CD4-positive, alpha-beta T cell treated with Interferon gamma for 1 hour (primary cell): ENCODE results near the gene HOXC11.

Experiments used
- DNase-seq: peaks from one replicate; pipeline ENCODE4 v3.0.0-alpha.2; 2020

Gene HOXC11

DNA sequence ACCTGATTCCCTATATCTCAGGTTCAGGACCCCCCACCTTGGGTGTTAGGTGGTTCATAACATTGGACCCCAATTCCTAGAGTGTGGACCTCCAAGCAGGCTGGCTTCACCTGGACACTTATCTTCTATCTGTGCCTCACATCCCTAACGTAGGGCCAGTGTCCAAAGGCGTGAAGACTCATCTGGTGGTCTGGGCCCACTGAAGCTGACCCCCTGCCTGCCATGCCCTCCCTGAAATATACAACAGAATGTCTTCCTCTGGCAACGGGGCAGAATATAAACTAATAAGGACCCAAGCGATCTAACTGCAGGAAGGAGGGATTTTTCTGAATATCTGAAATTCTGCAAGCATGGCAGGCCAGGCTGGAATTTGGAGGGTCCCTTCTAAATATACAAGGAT, 28.7 kb upstream of the HOXC11 start:
- DNase-seq = no peak

GRCh38 chr12:53944907-53945847, 27.7 kb upstream of the HOXC11 start:
- no peak for DNase-seq

DNA sequence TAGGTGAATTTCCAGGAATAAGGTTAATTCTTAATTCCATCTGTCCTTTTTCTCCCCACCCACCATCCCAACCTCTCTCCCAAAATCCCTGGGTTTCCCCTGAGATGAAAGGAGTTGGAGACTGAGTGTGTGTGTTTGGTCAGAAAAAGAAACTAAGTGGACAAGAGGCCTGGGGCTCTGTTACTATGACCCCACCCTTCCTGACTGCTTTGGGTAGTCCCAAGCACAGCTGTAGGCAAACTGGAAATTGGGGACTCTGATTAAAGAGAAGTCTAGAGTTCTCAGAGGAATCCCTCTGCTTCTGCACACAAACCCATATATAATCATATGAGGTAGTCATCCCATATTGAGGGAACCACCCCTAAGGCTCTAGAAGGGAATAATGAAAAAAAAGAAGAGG, 25.2 kb upstream of the HOXC11 start:
- DNase-seq = no peak

DNA sequence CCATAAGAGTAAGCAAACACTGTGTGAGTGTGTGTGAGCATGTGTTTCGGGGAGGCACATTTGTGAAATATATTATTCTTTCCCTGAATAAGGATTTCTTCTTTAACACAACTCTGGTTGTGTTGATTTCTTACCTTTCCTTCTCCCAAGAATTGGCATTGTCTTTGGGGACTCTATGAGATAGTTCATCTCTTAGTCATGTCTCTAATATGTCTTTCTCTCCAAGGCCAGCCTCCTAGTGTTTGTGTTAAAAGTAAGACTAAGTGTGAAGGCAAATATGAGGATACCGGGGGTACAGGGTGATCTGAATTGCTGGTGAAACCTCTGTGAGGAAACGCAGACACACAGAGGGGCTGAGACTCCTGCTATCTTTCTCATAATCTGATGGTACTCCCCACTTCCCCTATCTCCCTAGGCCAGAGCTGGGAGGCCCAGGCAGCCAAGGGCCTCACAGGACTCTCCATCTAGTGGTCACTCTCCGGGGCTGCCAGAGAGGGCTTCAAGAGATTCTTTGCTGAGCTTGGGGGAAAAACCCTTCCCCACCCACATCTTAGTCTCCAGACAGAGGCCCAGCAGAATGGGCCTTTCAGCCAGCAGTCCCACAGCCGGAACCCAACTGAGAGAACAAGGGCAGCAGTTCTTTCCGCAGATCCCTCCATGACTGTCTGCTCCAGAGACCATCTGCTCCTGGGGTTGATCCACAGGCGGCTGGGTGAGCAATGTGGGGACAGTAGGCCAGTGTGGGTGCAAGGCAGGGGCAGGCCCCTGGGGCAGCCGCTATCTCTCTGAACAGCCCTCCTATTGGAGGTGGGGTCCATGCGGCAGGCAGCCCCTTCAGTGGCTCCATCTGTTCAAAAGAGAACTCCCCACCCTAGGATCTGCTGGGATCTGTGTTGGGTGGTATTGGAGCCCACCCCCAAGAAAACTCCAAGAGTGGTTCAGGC, 24.0 kb upstream of the HOXC11 start:
- DNase-seq = no peak

DNA sequence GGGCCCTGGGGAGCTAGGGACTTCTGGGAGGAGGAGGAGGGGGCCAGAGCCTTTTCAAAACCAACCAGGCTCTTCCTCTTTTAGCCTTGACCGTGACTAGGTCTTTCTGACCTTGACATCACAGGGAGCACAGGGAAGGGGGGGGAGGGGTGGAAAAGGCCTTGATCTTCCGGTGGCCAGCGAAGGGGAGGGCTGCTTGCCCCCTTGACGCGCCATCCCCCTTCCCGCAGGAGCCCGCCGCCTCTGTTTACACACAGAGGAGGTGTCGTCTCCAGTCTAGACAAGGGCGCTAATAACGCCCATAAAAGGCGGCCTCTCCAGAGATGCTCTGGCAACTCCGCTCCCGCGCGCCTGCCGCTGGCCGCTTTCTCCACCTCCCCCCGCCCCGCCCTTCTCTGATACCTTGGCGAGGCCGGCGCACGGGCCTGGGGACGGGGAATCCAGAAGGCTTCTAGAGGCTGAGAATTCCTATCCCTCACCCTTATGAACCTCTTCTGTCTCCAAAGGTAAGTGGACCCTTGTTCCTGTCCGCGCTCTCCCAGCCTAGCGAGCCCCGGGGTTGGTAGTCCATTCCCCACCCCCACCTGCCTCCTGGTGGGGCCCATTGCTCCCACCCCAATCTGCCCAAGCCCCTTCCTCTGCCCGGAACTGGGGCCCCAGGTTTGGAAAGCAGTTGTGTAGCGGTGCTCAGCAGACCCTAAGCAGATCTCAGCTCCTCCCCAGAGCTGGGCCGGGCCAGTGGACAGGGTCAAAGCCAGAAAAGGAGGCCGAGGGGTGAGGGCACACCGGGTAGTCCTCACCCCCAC, 23.1 kb upstream of the HOXC11 start:
- DNase-seq = no peak

- no peak for DNase-seq
Measured at GRCh38 chr12:53950437-53950773, 22.5 kb upstream of the HOXC11 start.

GRCh38 chr12:53950789-53951576, 21.9 kb upstream of the HOXC11 start:
- DNase-seq = no peak

DNA sequence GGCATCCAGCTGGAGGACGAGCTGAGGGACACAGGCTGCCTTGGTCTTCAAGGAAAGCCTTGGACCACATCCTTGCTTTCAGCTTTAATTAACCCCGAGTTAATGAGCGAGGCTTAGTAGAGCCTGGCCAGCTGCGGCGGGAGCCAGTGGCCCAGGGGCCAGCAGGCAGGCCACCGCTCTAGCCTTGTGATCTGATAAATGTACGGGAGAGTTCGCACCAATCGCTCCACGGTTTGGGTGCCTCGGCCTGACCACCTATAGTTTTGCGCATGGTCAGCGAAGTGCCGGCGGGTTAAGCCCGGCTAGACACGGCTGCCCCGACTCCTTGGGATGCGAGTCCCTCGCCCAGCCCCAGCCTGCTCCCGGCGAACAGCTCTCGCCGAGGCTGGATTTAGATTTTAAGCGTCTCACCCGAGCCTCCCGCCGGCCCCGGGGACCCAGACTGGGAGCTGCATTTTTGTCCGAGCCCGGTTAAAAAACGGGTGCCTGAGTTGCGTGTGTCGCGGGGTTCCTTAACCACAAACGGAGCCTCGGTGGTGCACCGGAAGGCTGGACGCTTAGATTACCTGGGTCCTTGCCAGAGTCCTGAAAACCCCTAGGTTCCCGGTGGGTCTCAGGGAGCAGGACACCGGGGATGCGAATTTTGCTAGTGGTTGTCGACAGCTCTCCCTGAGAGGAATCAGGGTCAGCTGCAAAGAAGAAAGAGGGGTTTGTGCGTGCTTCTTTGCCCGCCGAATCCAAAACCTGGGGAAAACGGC, 21.2 kb upstream of the HOXC11 start:
- DNase-seq = no peak

GRCh38 chr12:53952335-53952694, 20.6 kb upstream of the HOXC11 start:
- no peak for DNase-seq

DNA sequence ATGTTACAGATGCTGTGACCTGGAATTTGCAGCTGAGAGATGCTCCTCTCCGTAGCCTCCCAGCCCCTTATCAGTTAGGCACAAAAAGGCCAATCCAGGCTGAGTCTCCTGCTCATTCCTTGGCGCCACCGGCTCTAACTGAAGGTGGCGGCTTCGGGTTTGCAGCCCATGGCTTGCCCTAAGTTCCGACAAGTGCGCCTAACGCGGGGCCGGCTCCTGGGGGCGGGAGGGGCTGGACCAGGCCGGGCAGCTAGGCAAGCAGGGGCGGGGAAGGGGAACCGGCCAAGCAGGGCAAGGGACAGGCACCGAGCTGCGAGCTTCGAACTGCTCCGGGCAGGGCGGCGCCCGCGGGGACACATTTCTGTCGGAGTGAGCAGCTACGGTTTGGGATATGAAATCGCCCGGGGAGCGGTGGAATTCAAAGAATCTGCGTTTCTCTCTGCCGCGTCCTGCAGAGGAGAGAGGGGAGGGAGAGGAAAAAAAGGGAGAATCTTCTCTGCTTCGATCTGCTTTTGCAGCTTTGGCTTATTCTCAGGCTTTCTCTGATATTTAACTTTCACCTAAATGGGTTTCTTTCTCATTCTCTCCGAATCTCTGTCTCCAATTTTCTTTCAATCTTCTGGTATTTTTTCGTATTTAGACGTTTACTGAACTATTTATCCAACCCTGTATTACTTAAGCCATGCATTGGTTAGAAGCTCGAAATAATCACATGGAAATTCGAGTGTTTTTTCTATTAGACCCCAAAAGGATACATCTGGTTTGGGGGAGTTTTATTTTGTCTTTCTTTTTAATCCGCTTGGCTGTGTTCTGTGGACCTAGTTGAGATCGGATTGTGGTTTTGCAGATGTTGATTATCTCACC, 19.8 kb upstream of the HOXC11 start:
- no peak for DNase-seq

DNA sequence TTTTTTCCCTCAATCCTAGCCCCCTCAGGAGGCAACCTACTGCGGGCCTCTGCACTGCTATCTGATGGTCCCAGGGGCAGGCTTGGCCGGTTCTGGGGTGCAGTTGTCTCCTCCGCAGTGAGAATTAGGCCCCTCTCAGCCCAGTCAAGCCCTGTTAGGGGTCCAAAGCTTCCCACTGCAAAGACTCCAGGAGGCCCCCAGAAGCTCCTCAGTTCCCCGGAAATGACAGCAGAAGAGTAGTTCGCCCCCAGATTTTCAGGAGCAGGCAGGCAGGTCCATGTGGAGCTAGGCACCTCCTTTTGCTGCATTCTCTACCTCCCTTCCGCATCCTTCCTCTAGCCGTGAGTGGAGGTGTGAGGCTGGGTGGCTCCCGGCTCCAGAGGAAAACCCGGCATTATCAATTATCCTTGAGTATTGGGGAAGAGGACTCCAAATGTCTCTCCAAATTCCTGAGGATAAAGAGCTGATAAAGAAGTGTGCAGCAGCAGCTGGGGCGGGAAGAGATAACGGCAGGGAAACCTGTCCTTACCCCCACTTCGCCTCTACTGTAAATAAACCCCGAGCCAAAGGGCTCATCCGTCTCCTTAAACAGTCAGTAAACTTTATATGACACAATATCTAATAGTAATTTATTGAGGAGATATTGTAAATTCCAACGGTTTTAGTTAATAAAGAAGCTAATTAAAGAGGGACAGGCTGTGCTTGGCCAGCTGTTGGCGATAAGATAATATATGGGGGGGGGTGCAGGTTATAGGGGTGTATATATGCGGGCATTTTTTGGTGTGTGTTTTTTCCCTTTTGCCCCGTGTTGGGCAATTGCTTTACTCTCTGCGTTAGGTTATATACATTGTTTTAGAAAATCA, 18.9 kb upstream of the HOXC11 start:
- DNase-seq = no peak

DNA sequence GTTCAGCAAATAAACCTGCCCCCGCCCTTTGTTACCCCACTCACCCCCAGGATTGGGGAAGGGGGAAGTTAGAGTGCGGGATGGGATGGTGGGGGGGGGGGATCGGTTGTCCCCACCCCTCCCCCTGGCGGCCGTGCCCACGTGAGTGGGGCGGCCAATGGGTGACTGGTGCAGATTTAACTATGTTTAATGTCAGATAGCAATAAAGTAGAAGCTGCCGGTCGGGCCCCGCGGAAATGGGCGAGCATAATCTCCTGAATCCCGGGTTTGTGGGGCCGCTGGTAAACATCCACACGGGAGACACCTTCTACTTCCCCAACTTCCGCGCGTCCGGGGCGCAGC, 18.3 kb upstream of the HOXC11 start, which contains the start of gene HOXC12:
Gene HOXC12 (plus strand): TSS at position 210 of the 342 bp plus-strand sequence. CDS start 27 bp downstream, at position 237.
- DNase-seq = no peak

GRCh38 chr12:53955036-53955775, 17.7 kb upstream of the HOXC11 start:
- no peak for DNase-seq

DNA sequence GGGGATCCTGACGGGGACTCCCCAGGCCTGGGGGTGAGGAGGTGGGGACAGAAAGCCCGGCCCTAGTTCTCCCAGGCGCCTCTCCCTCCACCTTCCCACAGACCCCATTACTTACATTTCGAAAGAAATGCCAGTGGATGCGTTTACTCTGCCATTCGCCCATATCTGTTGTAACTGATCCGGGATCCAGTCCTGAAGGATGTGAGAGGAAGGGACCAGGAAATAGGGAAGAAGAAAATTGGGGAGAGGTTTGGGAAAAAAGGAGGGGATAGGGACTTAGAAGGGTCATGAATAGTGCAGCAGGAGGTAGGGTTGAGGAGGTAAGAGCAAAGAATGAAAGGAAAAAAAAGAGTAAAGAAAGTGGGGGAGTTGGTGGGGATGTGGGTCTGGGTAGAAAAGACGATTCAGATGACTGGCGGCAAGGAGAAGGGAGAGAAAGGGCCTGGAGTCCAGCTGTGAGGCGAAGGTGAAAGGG, 17.1 kb upstream of the HOXC11 start:
- DNase-seq = no peak

- DNase-seq = no peak
Measured at GRCh38 chr12:53956251-53956887, 16.6 kb upstream of the HOXC11 start.

DNA sequence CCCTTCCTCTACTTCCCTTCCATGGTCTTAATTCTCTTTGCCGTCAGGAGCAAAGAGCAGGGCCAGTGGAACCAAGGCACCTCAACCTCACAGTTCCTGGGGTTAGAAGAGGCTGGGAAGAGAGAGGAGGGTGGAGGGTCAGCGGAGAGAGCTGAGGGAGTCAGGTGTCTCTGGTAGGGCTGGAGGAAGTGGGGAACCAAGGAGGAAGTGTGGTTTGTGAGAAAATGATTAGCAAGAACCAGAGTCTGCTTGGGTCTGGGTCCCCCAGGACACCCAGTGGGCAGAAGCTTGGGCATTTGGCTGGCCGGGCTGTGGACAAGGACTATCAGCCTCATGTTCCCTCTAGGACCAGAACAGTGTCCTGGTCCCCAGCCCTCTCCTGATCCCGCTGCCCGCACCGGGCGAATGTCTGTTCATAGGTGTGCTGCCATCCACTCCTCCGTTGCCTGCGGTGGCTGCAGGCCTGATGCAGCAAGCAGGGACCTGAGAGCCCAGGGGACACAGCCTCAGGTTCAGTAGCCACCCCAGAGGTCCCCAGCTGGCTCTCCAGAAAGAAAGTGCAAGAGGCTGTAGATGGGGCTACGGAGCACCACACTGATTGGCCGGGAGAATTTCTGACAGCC, 15.9 kb upstream of the HOXC11 start:
- no peak for DNase-seq

- no peak for DNase-seq
Measured at GRCh38 chr12:53958128-53958527, 14.8 kb upstream of the HOXC11 start.

DNA sequence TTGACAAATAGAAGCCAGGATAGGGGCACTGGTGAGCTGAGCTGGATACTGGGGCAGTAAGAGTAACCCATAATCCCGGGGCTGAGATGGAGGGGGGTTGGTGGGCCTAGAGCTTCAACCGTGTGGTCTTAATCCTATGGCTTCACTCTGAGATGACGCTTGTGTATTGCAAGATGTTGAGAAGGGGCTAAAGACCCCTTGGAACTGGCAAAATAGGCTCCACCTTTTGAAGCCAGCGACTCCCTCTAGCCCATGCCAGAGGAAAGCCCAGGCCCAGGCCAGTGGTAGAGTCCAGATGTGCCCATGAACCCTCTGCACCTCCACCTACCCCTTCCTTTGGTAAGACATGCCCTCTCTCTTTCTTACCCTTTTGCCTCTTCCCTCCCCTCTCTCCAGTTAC, 13.6 kb upstream of the HOXC11 start:
- DNase-seq = no peak
